SJSA1 (cell line): ENCODE measurements around the gene VEZF1. TPM values are rescaled to one million over a fixed set of nuclear protein-coding genes. Genes with fewer than 3 reads are reported as not detected.
A peak's percentile ranks its signal among the peaks of the same experiment; 100 is the strongest.

ENCODE experiments used
- DNase-seq, 2 experiments: peaks; one replicate each; pipeline ENCODE4 v3.0.0-alpha.2; 2015 to 2020; ENCODE audit warnings: low spot score in 2 of 2, low read depth in 1 of 2
- H3K27ac ChIP-seq: fragments of 250-450 bp; sonication (Bioruptor Pico); 2 replicates; pipeline ENCODE4 v1.5.1; 2020; ENCODE audit warnings: mild to moderate bottlenecking, moderate library complexity
- H3K27me3 ChIP-seq: fragments of 250-450 bp; sonication (Bioruptor Pico); replicated peaks from 2 replicates; pipeline ENCODE4 v1.5.1; 2020; ENCODE audit warnings: mild to moderate bottlenecking, moderate library complexity
- H3K36me3 ChIP-seq: fragments of 250-450 bp; sonication (Bioruptor Pico); 2 replicates; pipeline ENCODE4 v1.5.1; 2020; ENCODE audit warnings: mild to moderate bottlenecking
- H3K4me1 ChIP-seq: fragments of 250-450 bp; sonication (Bioruptor Pico); replicated peaks from 2 replicates; pipeline ENCODE4 v1.6.1; 2021; ENCODE audit warnings: mild to moderate bottlenecking
- H3K4me3 ChIP-seq: fragments of 250-450 bp; sonication (Bioruptor Pico); 2 replicates; pipeline ENCODE4 v1.5.1; 2020; ENCODE audit warnings: mild to moderate bottlenecking
- H3K9me3 ChIP-seq: fragments of 250-450 bp; sonication (Bioruptor Pico); replicated peaks from 2 replicates; pipeline ENCODE4 v1.5.1; 2020; ENCODE audit warnings: mild to moderate bottlenecking
- total RNA-seq: library from RNA; depleted of rRNA; stranded (reverse); fragments of >200 nt; shearing (Covaris generic); gene quantifications from 2 replicates; pipeline ENCODE4 v1.2.3, GENCODE V29; 2014

The VEZF1 gene
- total RNA-seq, 1 experiment from 2014 or later, result 116 TPM

GRCh38 chr17:57945996-57946797 is 41.9 kb downstream of the VEZF1 start:
- Histone ChIP-seq H3K27me3 (no peaks in the 10 kb centered on the region), H3K4me1 (peaks cover 84% of the 10 kb centered on the region), H3K9me3 (no peaks in the 10 kb centered on the region), H3K4me3 (peak overlapping the region; percentile 23), H3K36me3 (peaks cover 11% of the 10 kb centered on the region; the same call in 1 of the 2 replicates), H3K27ac (peak overlapping the region; percentile 88)
- peak in 1 of 2 experiments; percentile 53 for DNase-seq

GRCh38 chr17:57944908-57945307 is 43.1 kb downstream of the VEZF1 start:
- Histone ChIP-seq H3K27ac (no peak overlapping the region), H3K9me3 (no peaks in the 10 kb centered on the region), H3K4me3 (no peak overlapping the region), H3K27me3 (no peaks in the 10 kb centered on the region), H3K4me1 (peaks cover 81% of the 10 kb centered on the region), H3K36me3 (peaks cover 10% of the 10 kb centered on the region; the same call in 1 of the 2 replicates)
- DNase-seq, result no peak

GRCh38 chr17:57943645-57944044 is 44.4 kb downstream of the VEZF1 start:
- Histone ChIP-seq H3K4me1 (peaks cover 69% of the 10 kb centered on the region), H3K27ac (peak overlapping the region; percentile 44), H3K27me3 (no peaks in the 10 kb centered on the region), H3K4me3 (no peak overlapping the region), H3K9me3 (no peaks in the 10 kb centered on the region), H3K36me3 (peaks cover 8% of the 10 kb centered on the region; the same call in 1 of the 2 replicates)
- no peak for DNase-seq

DNA sequence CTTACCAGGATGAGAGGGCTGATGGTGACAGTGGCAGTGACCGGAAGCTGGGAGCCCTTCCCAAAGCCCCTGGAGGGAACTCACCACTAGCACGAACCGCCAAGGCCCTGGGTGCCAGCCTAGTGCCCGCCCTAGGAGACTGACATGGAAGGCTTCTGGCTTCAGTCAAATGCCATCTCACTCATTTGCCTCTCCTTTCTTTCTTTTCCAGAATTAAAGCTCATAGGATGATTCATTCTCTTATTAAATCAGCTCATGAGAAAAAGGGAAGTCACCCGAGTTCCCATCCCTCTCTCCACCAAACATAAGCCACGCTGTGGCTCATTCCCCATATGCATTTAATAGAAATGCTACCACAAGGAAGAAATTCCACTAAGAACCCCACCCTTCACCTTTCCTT is 44.9 kb downstream of the VEZF1 start:
- DNase-seq, result no peak
- Histone ChIP-seq H3K4me3 (no peak overlapping the region), H3K9me3 (no peaks in the 10 kb centered on the region), H3K4me1 (peaks cover 66% of the 10 kb centered on the region), H3K36me3 (peaks cover 8% of the 10 kb centered on the region; the same call in 1 of the 2 replicates), H3K27me3 (no peaks in the 10 kb centered on the region), H3K27ac (peak overlapping the region; percentile 44)

DNA sequence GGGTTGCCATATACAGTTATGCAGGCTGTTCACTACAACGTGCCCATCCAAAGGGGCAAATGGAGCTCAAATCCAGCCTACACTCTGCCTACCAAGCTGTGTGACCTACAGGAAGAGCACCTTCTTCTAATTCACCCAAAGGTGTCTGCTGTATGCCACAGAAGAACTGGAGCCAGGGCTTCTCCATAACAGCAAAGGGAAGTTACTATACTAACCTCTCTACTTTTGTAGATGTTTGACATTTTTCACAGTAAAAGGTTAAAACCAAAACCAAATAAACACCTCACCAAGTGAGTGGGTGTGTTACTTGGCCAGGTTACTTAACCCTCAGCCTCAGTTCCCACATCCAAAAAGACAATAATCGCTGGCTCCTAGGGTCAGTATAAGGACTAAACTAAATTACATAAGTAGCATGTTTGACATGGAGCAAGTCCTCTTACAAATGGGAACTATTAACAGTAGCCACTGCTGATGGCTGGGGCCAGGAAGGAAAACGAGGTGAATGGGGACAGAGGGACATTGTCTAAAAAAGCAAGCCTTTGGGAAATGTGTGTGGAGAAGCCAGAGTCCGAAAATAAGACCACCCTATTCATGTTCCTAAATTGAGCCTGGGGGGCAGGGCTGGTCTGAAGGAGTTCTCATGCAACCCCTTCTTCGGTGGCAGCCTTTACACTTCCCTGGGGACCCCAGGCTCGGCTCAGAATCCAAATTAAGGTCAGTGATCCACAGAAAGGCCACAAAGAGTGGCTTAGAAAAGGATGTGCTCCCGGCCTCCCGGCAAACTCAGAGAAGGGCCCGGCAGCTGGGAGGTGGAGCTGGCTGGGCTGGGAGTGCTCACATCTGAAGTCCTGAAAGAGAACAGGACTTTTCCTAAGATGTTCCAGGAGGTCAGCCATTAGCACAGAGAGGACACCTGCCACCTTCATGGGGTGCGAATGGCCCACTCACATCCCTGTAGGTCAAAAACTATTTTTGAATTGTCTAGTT is 46.4 kb downstream of the VEZF1 start:
- Histone ChIP-seq H3K36me3 (peaks cover 8% of the 10 kb centered on the region; the same call in 1 of the 2 replicates), H3K4me3 (no peak overlapping the region), H3K27ac (no peak overlapping the region), H3K27me3 (no peaks in the 10 kb centered on the region), H3K9me3 (no peaks in the 10 kb centered on the region), H3K4me1 (peaks cover 58% of the 10 kb centered on the region)
- DNase-seq, result no peak

DNA sequence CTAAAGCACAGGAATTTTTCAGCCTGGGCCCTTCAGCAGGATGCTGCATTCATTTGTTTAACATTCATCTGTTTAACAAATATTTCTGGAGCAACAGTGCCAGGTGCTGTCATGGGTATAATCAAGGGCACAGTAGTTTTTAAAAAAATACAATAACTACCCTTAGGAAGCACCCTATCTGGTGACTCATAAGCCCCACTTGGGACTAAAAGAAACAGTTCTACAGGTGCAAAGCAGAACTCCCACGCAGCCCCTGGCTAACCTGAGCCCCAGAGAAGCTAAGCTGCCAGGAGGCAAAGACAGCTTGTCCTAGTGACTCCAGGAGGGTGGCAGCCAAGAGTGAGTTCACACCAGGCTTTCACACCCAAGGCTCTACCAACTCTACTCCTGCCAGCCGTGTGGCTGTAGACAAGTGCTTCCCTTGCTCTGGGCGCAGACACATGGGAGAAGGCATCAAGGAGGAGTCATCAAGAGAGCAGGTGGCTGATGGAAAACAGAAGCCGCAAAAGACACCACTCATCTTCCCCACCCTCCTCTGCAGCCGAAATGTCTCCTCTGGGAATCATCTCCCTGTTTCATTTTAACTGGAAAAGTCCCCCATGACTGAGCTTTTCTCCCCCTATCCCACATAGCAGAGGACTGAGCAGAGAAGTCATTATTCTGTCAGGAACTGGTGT is 47.3 kb downstream of the VEZF1 start:
- Histone ChIP-seq H3K4me1 (peaks cover 58% of the 10 kb centered on the region), H3K4me3 (no peak overlapping the region), H3K9me3 (no peaks in the 10 kb centered on the region), H3K27me3 (no peaks in the 10 kb centered on the region), H3K27ac (no peak overlapping the region), H3K36me3 (peaks cover 8% of the 10 kb centered on the region; the same call in 1 of the 2 replicates)
- no peak for DNase-seq

DNA sequence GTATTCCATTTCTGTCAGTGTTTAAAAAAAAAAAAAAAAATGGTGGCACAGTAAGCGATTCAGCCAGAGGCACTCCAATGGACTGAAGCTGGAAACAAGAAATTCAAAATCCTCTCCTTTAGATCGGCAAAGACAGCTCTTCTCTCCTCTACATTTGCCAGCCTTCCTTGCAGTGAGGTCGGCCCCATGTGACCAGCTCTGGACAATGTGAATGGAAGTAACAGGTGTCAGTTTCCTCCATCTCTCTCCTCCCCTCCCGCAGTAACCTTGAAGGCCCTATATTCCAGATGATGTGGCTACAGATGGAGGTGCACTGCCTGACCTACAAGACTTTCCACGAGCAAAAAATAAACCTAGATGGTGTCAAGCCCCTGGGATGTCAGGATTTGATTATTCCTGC is 47.8 kb downstream of the VEZF1 start:
- DNase-seq, result no peak
- Histone ChIP-seq H3K27ac (no peak overlapping the region), H3K4me3 (no peak overlapping the region), H3K9me3 (no peaks in the 10 kb centered on the region), H3K27me3 (no peaks in the 10 kb centered on the region), H3K4me1 (peaks cover 58% of the 10 kb centered on the region), H3K36me3 (peaks cover 8% of the 10 kb centered on the region; the same call in 1 of the 2 replicates)

DNA sequence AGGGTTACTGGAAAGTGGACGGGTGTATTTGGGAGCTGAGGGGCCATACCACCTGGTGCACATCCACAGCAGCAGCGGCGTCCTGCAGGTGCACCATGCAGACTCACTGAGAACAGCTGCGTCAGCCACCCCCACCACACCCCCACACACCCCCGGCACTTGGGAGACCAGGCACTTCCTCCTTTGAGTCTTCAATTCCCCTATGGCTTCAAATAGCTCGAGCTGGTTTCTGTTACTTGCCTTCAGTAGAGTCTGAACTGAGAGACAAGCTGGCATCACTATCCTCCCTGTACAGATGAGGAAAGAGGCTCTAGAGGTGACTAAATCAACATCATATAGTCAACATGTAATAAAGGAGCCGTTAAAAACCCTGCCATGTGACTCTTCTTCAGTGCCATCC is 48.3 kb downstream of the VEZF1 start:
- H3K9me3 ChIP-seq, result no peaks in the 10 kb centered on the region
- no peak overlapping the region for H3K27ac ChIP-seq
- H3K4me1 ChIP-seq, result peaks cover 62% of the 10 kb centered on the region
- H3K36me3 ChIP-seq, result peaks cover 8% of the 10 kb centered on the region; the same call in 1 of the 2 replicates
- DNase-seq, result no peak
- H3K4me3 ChIP-seq, result no peak overlapping the region
- H3K27me3 ChIP-seq, result no peaks in the 10 kb centered on the region

DNA sequence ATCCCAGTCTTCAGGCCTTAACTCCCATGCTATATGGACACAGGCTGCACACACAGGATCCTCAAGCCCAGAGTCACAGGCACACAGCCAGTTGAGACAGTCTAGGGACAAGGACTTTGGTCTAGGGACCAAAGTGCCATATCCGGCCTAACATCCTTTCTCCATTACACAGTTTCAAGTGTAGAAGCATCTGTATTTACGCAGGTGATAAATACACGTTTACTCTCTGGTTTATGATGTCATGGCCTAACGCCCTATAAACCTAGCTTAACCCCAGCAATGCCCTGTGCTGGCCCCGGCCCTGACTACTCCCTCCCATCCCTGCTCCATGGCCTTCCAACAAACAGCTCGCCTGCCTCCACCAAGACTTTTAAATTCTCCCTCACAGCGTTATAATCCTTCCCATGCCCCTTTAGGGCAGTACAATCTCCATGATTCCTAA is 50.0 kb downstream of the VEZF1 start:
- Histone ChIP-seq H3K4me3 (no peak overlapping the region), H3K9me3 (no peaks in the 10 kb centered on the region), H3K4me1 (peaks cover 57% of the 10 kb centered on the region), H3K27me3 (no peaks in the 10 kb centered on the region), H3K36me3 (peaks cover 8% of the 10 kb centered on the region; the same call in 1 of the 2 replicates), H3K27ac (no peak overlapping the region)
- no peak for DNase-seq

- no peak overlapping the region for H3K27ac ChIP-seq
- H3K4me3 ChIP-seq, result no peak overlapping the region
- peaks cover 51% of the 10 kb centered on the region for H3K4me1 ChIP-seq
- no peaks in the 10 kb centered on the region for H3K27me3 ChIP-seq
- no peaks in the 10 kb centered on the region for H3K9me3 ChIP-seq
- no peak for DNase-seq
- H3K36me3 ChIP-seq, result peaks cover 8% of the 10 kb centered on the region; the same call in 1 of the 2 replicates
Observed at GRCh38 chr17:57937492-57937891, 50.6 kb downstream of the VEZF1 start.

- DNase-seq, result peak; percentile 69 to 71
Observed at GRCh38 chr17:57935833-57936807, 51.9 kb downstream of the VEZF1 start.

GRCh38 chr17:57931488-57932137 is 56.4 kb downstream of the VEZF1 start:
- Histone ChIP-seq H3K27me3 (no peaks in the 10 kb centered on the region), H3K4me1 (peaks cover 59% of the 10 kb centered on the region), H3K27ac (peak overlapping the region; percentile 32), H3K4me3 (no peak overlapping the region), H3K9me3 (no peaks in the 10 kb centered on the region), H3K36me3 (peaks cover 8% of the 10 kb centered on the region; the same call in 1 of the 2 replicates)
- no peak for DNase-seq

More at GRCh38 chr17:57935833-57936807, 51.9 kb downstream of the VEZF1 start:
- H3K9me3 ChIP-seq, result no peaks in the 10 kb centered on the region
- no peak overlapping the region for H3K4me3 ChIP-seq
- H3K27ac ChIP-seq, result peak overlapping the region; percentile 97
- no peaks in the 10 kb centered on the region for H3K36me3 ChIP-seq
- H3K4me1 ChIP-seq, result peaks cover 48% of the 10 kb centered on the region
- no peaks in the 10 kb centered on the region for H3K27me3 ChIP-seq
